ENCODE measurements around the gene PPIE.
"Not testable (repeated sequence)": the region's sequence is repeated elsewhere in the genome, so short reads cannot be mapped to it uniquely, and the experiment has no call there.

DNA sequence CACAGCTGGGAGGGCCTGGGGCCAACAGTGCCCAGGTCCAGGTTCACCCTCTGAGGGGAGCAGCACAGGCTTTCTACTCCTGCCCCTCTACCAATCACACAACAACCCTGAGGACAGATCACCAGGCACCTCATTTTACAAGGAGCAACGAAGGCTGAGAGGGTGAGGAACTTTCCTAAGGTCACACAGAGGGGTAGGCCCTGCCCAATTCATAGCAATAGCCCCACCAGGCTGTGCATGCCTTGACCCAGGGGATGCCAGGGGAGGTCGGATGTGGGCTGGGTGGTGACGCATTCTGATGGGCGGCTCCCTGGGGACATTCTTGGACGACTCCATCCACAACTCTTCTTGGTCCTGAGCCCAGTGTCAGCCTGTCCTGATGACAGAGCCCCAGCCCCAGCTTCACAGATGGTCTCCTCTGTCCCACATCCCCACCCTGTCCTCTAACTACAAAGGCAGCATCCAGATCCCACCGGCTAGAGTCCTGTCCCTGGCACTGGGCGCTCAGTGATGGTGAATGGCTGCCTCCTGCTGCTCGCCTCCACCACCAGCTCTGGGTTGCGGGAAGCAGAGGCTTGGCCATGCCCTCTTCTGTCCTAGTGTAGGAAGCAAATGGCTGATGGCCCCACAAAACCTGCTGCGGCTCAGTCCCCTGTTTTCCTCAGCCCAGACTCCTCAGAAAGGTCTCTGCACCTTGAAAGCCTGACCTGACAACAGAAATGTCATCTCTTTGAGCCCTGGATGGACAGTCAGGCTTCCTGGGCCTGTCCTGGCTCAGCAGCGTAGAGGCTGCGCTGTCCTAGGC lies 47.8 kb downstream of the PPIE start:
- not testable (repeated sequence) for TF ChIP-seq POLR2A (IDR thresholded peaks at IDR 0.05; ENCODE audit: low read length); GATA1 (IDR thresholded peaks at IDR 0.05; ENCODE audit: low read depth, low read length)
